Measurements from ENCODE around the gene WDR31.

Gene WDR31

DNA sequence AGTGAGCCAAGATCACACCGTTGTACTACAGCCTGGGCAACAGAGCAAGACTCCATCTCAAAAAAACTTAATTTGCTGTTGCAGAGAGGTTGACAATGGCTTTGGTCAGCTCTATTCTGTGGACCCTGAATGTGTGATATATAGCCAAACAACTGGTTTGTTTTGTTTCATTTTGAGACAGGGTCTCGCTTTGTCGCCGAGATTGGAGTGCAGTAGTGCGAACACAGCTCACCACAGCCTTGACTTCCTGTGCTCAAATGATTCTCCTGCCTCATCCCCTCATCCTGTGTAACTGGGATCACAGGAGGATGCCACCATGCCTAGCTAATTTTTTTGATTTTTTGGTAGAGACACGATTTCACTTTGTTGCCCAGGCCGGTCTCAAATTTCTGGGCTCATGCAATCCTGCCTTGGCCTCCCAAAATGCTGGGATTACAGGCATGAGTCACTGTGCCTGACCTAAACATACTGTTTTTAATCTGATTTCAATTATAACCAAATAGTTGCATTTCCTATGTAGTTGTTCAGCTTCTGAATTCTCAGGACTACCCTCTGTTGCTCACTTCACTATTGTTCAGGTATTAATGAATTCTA lies 46.7 kb downstream of the WDR31 start:
- DNase-seq: peak in 1 of 5 experiments; percentile 27

DNA sequence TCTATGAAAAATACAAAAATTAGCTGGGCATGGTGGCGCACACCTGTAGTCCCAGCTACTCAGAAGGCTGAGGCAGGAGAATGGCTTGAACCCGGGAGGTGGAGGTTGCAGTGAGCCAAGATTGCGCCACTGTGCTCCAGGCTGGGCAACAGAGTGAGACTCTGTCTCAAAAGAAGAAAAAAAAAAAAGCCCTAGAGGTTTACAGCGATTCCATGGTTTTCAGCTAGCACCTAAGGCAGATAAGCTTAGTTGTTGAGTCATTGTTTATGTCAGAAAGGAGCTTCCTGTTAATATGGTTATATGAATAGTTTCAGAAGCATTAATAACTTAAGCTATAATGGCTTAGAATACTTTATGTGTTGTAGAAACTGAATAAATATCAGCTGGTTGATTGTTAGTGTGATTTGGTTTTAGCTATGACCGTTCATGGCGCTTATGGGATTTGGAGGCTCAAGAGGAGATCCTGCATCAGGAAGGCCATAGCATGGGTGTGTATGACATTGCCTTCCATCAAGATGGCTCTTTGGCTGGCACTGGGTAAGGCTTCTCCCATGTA lies 49.9 kb downstream of the WDR31 start:
- DNase-seq: no peak

DNA sequence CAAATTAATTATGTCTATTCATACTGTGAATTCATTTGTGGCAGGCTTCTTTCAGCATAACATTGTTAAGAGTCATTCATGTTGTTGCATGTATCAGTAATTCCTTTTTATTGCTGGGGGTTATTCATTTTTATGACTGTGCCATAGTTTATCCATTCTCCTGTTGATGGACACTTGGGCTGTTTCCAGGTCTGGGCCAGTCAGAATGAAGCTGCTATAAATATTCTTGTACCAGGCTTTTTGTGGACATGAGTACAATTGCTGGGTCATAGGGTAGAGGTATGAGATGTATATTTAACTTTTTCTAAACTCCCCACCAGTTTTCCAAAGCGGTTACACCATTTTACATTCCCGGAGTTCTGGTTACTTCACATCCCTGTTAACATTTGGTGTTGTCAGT lies 51.0 kb downstream of the WDR31 start:
- DNase-seq: no peak

DNA sequence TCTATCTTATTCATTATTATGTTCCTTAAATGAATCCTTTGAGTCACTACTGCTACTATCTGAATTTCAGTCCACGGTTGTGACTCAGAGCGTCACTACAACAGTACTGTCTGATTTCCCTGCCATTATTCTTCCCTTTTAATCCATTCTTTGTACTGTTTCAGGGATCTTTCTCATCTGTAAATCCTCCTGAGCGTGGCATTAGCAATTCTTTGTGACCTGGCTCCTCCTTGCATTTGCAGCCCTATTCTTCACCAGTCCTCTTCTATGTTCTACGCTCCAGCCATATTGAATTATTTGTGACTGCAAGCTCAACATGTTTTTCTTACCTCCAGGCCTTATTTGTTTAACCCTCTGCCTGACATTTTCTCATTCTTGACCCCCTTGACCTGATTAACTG lies 58.7 kb downstream of the WDR31 start:
- DNase-seq: no peak

DNA sequence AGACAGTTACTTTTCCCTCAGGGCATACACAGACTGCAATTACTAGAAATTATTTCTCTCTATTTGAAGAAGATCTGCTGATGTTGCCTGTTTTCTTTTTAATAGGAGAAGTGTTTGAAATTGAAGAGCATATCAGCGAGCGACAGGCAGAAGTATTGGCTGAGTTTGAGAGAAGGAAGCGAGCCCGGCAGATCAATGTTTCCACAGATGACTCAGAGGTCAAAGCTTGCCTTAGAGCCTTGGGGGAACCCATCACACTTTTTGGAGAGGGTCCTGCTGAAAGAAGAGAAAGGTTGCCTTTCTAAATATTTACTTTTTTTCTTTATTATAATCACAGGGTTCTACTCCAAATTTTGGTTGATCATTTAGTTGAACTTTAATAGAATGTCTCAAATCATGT lies 61.2 kb downstream of the WDR31 start:
- DNase-seq: no peak

DNA sequence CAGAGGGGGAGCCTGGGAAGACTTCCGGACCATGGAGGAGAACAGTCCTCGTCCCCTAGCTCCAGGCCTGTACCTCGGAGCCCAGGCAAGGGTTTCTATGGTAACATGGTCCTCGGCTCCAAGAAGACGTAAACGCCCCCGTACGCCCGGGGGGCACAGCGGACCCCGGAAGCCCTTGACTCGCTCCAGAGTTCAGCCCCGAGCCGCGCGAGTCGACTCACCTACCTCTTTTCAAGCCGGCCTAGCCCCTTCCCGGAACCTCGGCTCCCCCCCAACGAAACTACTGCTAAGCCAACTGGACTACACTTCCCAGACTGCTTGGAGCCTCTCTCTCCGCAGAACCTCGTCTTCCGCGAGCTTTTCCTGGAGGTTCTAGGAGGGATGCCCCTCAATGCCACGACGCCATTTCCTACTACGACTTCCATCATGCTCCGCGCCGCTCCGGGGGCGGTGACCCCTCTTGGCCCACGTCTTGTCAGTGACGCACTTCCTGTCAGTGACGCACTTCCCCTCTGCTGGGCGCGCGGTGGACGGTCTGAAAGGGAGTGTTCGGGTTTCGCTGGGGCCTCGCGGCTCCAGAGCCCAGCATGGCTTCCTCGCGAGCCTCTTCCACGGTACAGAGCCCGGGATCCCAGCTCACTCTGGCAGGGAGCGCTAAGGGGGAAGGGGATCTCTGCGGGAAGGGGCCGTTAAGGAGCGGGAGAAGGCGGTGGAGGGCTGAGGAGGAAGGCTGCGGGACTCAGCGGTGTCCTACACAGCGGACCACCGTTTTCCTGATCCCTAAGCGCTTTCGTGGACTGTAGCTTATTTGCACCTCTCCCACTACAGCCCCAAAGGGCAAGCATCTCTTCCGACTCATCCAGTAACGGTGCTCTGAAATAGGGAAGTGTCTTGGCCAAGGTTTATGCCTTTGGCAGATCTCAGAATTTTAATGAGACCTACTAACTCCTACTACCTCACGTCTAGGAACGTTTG lies 64.6 kb downstream of the WDR31 start, which contains the start of the genes CDC26 and PRPF4:
CDC26 (minus strand) TSS at position 416 of the 975 bp plus-strand sequence. CDS start 3,065 bp downstream, outside the sequence.
PRPF4 (plus strand) TSS at position 502 of the 975 bp plus-strand sequence; CDS start at position 588, 86 bp downstream.
- DNase-seq: peak; percentile 89 to 98 (median 93)

DNA sequence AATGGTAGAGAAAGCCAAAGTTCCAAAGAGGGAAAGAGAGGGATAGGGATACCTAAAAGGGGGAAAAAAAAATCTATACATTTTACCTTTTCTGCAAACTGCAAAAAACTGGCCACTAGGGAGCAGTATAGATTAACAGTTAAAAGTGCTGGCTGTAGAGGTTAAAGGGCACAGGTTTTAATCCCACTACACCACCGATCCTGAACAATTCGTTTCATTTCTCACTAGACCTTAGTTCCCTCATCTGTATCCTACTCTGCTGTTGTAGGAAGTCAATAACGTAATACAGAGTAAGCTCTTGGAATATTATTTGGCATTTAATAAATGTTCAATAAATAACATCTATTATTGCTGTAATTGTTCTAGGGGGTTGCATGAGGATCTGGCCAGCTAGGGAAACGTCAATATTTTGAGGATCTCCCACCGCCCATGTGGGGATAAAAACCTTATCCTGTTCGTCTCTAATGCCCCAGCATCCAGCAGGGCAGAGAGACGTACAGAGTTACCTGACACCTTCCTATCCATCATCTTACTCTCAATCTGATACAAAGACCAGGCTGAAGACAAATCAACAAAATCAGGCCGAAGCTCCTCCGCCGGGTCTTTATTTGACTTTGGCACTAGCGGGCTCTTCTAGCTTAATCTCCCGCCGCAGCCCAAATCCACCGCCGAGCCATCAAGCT lies 65.5 kb downstream of the WDR31 start:
- DNase-seq: peak in 2 of 5 experiments; percentile 44 to 67

DNA sequence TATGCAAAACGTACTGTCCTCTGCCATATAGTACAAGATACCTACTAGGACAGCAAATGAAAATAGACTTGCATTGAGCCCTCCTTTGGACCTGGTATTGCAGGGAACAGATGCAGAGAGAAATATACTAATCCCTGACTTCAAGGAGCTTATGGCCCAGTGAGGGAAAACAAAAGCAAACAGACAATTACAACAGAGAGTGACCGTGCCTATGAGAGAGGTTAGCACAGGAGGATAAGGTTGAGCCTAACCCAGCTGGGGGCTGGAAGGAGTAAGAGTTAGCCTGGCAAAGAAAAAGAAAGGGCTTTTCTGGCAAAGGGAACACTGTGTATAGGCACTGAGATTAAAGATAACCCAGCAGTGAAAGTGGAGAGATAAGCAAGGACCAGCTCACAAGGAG lies 70.2 kb downstream of the WDR31 start:
- DNase-seq: no peak

DNA sequence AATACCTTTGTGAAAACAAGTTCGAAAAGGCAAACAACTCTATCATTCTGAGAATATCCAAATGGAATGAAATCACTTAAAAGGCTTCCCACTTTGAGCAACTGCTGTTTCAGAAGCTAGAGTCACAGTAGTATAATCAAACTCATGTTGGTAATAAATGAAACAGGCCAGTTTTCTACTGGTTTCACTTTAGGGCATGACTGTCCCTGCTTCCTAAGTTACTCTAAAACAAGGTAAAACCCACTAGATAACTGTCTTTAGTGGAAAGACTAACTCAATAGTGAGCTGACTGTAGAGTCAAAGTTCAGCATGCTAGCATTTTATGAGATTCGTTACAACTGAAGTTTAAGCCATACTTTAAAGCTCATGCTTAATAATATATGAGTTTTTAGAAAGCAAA lies 70.7 kb downstream of the WDR31 start:
- no peak for DNase-seq

DNA sequence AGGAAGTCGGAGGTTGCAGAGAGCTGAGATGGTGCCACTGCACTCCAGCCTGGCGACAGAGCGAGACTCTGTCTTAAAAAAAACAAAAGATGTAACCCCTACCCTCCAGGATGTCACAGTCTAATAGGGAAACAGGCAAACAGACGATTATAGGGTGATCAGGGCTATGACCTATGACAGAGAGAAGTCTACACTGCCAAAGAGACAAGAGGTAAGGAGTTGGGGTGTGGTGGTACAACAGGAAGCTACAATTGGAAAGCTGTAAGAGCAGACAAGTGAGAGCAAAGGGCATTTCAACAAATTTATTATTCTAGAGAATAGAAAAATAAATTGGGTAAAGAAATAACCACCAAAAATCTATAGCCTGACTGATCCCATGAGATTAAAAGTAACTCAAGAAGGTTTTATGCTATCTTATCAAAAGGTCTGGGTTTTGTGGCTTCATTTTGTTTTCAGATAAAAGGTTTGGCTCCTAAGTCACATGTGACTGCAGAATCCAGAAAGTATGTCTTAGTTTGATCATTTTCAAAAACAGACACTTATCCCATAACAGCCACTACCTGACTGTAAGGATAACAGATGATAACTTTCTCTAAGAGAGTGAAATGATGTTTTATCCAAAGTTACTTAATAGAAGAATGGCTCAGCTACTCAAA lies 72.0 kb downstream of the WDR31 start:
- DNase-seq: no peak

DNA sequence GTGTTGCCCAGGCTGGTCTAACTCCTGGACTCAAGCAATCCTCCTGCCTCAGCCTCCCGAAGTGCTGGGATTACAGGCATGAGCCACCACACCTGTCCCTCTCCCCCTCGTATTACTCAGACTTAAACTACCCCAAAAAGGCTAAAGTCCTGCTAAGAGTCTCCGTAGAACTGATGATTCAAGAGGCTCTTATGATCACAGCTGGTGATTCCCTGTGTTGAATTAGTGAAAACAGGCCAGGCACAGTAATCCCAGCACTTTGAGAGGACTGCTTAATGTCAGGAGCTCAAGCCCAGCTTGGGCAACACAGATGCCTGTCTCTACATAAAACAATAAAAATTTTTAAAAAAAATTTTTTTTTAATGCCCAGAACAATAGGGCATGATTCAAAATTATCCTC lies 73.9 kb downstream of the WDR31 start:
- no peak for DNase-seq

All from T-helper 2 cell (primary cell).